SK-N-SH (cell line): ENCODE results near the gene SMU1. TPM values are rescaled to one million over a fixed set of nuclear protein-coding genes. Genes with fewer than 3 reads are reported as not detected.

Experiments used
- CTCF ChIA-PET: fragments of 300-600, 350-600 bp; formaldehyde crosslinking; extraction: SDS; loops from one replicate; lab custom pipeline; 2021; lab: Yijun Ruan, JAX
- POLR2A ChIA-PET: fragments of 350-600 bp; sonication (Branson Sonifier 250); formaldehyde crosslinking; extraction: SDS; loops from one replicate; lab custom pipeline; 2020; ENCODE audit warnings: antibody characterized with exemption, inconsistent platforms; lab: Yijun Ruan, JAX
- DNase-seq: peaks from one replicate; pipeline ENCODE4 v3.0.0; 2012
- H2AFZ ChIP-seq: fragments of 200-600 bp; sonication (generic); 2 replicates; pipeline ENCODE4 v1.8.1; 2016; ENCODE audit warnings: antibody characterized with exemption, mild to moderate bottlenecking, low read depth
- H3F3A ChIP-seq: fragments of 200-600 bp; sonication (generic); replicated peaks from 2 replicates; pipeline ENCODE3; 2016; ENCODE audit warnings: antibody characterized with exemption, mild to moderate bottlenecking; ENCODE audit not compliant: insufficient read depth
- H3K27ac ChIP-seq, 2 experiments: fragments of 200-500 bp in 1 of 2; fragments of 200-600 bp in 1 of 2; sonication (Bioruptor generic) in 1 of 2; sonication (generic), shearing (Covaris generic) in 1 of 2; 2 replicates each; pipeline versions ENCODE4 v1.5.1 to v1.6.1; 2014 to 2016; ENCODE audit warnings: low read depth in 2 of 2, inconsistent platforms in 1 of 2, low read length in 1 of 2, mild to moderate bottlenecking in 1 of 2, mixed read lengths in 1 of 2
- H3K27me3 ChIP-seq: fragments of 200-600 bp; sonication (generic), shearing (Covaris generic); 2 replicates; pipeline ENCODE4 v1.6.1; 2016; ENCODE audit warnings: mixed run types; ENCODE audit not compliant: insufficient read depth
- H3K36me3 ChIP-seq, 2 experiments: fragments of 200-500 bp in 1 of 2; fragments of 200-600 bp in 1 of 2; sonication (Bioruptor generic) in 1 of 2; sonication (generic) in 1 of 2; replicated peaks in 1 of 2; 2 replicates each; pipeline versions ENCODE3 to v1.5.1; 2014 to 2016; ENCODE audit warnings: low read length in 1 of 2, mild to moderate bottlenecking in 1 of 2; ENCODE audit not compliant: insufficient read depth in 2 of 2, control insufficient read depth in 1 of 2
- H3K4me1 ChIP-seq, 2 experiments: fragments of 200-500 bp in 1 of 2; fragments of 200-600 bp in 1 of 2; sonication (Bioruptor generic) in 1 of 2; sonication (generic), shearing (Covaris generic) in 1 of 2; 2 replicates each; pipeline versions ENCODE4 v1.5.1 to v1.6.1; 2014 to 2016; ENCODE audit warnings: low read depth in 1 of 2, low read length in 1 of 2, mixed run types in 1 of 2; ENCODE audit not compliant: insufficient read depth in 2 of 2, control insufficient read depth in 1 of 2
- H3K4me2 ChIP-seq: fragments of 200-600 bp; sonication (generic), shearing (Covaris generic); 2 replicates; pipeline ENCODE4 v1.6.1; 2017; ENCODE audit warnings: mixed run types
- H3K4me3 ChIP-seq, 2 experiments: fragments of 200-500 bp in 1 of 2; fragments of 200-600 bp in 1 of 2; sonication (Bioruptor generic) in 1 of 2; sonication (generic), shearing (Covaris generic) in 1 of 2; 2 replicates each; pipeline versions ENCODE4 v1.5.1 to v1.8.1; 2014 to 2016; ENCODE audit warnings: low read depth in 2 of 2, inconsistent platforms in 1 of 2, low read length in 1 of 2, mild to moderate bottlenecking in 1 of 2, mixed read lengths in 1 of 2, moderate library complexity in 1 of 2
- H3K79me2 ChIP-seq: fragments of 200-600 bp; sonication (generic); 2 replicates; pipeline ENCODE4 v1.8.1; 2017; ENCODE audit warnings: mild to moderate bottlenecking; ENCODE audit not compliant: insufficient read depth
- H3K9ac ChIP-seq: fragments of 200-600 bp; sonication (generic); 2 replicates; pipeline ENCODE4 v1.6.1; 2017; ENCODE audit warnings: mixed run types
- H3K9me2 ChIP-seq: fragments of 200-600 bp; sonication (generic); 2 replicates; pipeline ENCODE4 v1.6.1; 2017; ENCODE audit warnings: mixed run types
- H3K9me3 ChIP-seq: fragments of 200-600 bp; sonication (generic); 2 replicates; pipeline ENCODE4 v1.6.1; 2017; ENCODE audit warnings: mixed run types, mild to moderate bottlenecking, moderate library complexity
- H4K20me1 ChIP-seq: fragments of 200-600 bp; sonication (generic); 2 replicates; pipeline ENCODE4 v1.6.1; 2017; ENCODE audit warnings: mild to moderate bottlenecking, mixed run types; ENCODE audit not compliant: insufficient read depth
- CTCF ChIP-seq: fragments of 200-600 bp; sonication (generic); IDR thresholded peaks from 2 replicates; pipeline ENCODE4 v1.6.1; 2017; ENCODE audit warnings: antibody characterized with exemption, mild to moderate bottlenecking, moderate library complexity
- FOXJ3 ChIP-seq: sonication (generic); formaldehyde crosslinking; IDR thresholded peaks from 2 replicates; pipeline ENCODE4 v1.5.1; 2020; ENCODE audit warnings: mild to moderate bottlenecking, missing genetic modification reagents
- GATA2 ChIP-seq: sonication (generic); formaldehyde crosslinking; IDR thresholded peaks from 2 replicates; pipeline ENCODE4 v1.5.0; 2020; ENCODE audit warnings: mild to moderate bottlenecking, missing genetic modification reagents
- MAX ChIP-seq: IDR thresholded peaks from 2 replicates; pipeline ENCODE4 v1.4.0; 2012; ENCODE audit warnings: low read depth
- PBX3 ChIP-seq: IDR thresholded peaks from 2 replicates; pipeline ENCODE4; 2012
- RAD21 ChIP-seq: IDR thresholded peaks from 2 replicates; pipeline ENCODE4 v1.6.1; 2012; ENCODE audit warnings: mild to moderate bottlenecking, low read length
- RCOR1 ChIP-seq: fragments of 150-350 bp; IDR thresholded peaks from 2 replicates; pipeline ENCODE4 v1.6.1; 2017; ENCODE audit warnings: antibody characterized with exemption, low read length
- REST ChIP-seq: IDR thresholded peaks from 2 replicates; pipeline ENCODE4 v1.6.1; 2012; ENCODE audit warnings: mild to moderate bottlenecking, low read depth, low read length, moderate library complexity
- RFX5 ChIP-seq: IDR thresholded peaks from 2 replicates; pipeline ENCODE4 v1.6.1; 2012; ENCODE audit warnings: mild to moderate bottlenecking, improper control_type of control experiment, low read length
- SMC3 ChIP-seq: IDR thresholded peaks from 2 replicates; pipeline ENCODE4 v1.6.1; 2012; ENCODE audit warnings: low read depth, low read length, improper control_type of control experiment
- TAF1 ChIP-seq: IDR thresholded peaks from 2 replicates; pipeline ENCODE4 v1.6.1; 2012; ENCODE audit warnings: low read depth, mild to moderate bottlenecking, low read length, moderate library complexity, borderline replicate concordance
- ZBTB33 ChIP-seq: IDR thresholded peaks from 2 replicates; pipeline ENCODE4 v1.4.0; 2012; ENCODE audit warnings: low read depth, borderline replicate concordance
- WGBS: methylation state at CpG from one replicate; pipeline ENCODE4 v1.1.6; 2017; ENCODE audit warnings: low lambda C conversion rate; 5-methylcytosine and 5-hydroxymethylcytosine counted together
- polyA plus RNA-seq, 3 experiments: library from polyadenylated mRNA; depleted of rRNA; stranded (reverse); fragments of >200 nt; gene quantifications; 2 replicates each; pipeline ENCODE4 v1.2.3, GENCODE V29; 2012

SMU1 gene
- polyA plus RNA-seq, 1 of the 3 experiments (the other 2 are of a cell fraction), result 9.8 TPM

GRCh38 chr9:33032865-33033264 is 43.6 kb downstream of the SMU1 start:
- Histone ChIP-seq H3K79me2 (peaks cover 88% of the 10 kb centered on the region), H3K4me3 (no peak overlapping the region), H3K9me3 (no peaks in the 10 kb centered on the region), H3K4me2 (no peak overlapping the region), H3K27ac (no peak overlapping the region), H2AFZ (no peak overlapping the region), H3K27me3 (no peaks in the 10 kb centered on the region), H3K9ac (no peak overlapping the region), H3K4me1 (peaks cover 4 to 12% of the 10 kb centered on the region in 2 experiments; a peak in 2 of 4 replicates), H3F3A (peaks cover 26% of the 10 kb centered on the region), H4K20me1 (peaks cover 56% of the 10 kb centered on the region), H3K36me3 (peaks cover 87 to 92% of the 10 kb centered on the region in 2 experiments), H3K9me2 (no peaks in the 10 kb centered on the region)
- ChIA-PET CTCF (no interaction called here), POLR2A (no interaction called here)
- DNase-seq, result no peak
- TF ChIP-seq SMC3, result no peak
- no peak for TF ChIP-seq GATA2 (CRISPR knock-in tag)
- TF ChIP-seq REST, result no peak
- TF ChIP-seq RCOR1, result no peak
- no peak for TF ChIP-seq RFX5
- no peak for TF ChIP-seq PBX3
- TF ChIP-seq RAD21, result no peak
- no peak for TF ChIP-seq FOXJ3 (CRISPR knock-in tag)
- TF ChIP-seq ZBTB33, result no peak
- TF ChIP-seq MAX, result no peak
- TF ChIP-seq CTCF, result no peak
- no peak for TF ChIP-seq TAF1
- WGBS, result 87% methylated on average over 5 of the region's 5 CpGs
